GM19395 (cell line): ENCODE results near the gene MGP.

Experiments
- ATAC-seq: cut with Tn5 transposase; IDR thresholded peaks from one replicate; pipeline ENCODE4 v1.9.1; 2021; ENCODE audit warnings: mild to moderate bottlenecking, moderate library complexity; ENCODE audit not compliant: unreplicated experiment

Gene MGP

GRCh38 chr12:14833336-14833735 is 52.3 kb downstream of the MGP start:
- no peak for ATAC-seq
